H9 (cell line): ENCODE measurements around the gene LPP. TPM values are rescaled to one million over a fixed set of nuclear protein-coding genes. Genes with fewer than 3 reads are reported as not detected.

Source experiments
- DNase-seq: peaks from one replicate; pipeline ENCODE4 v3.0.0-alpha.2; 2017
- H2AFZ ChIP-seq: one replicate; pipeline ENCODE4 v1.6.1; 2013; ENCODE audit warnings: mild to moderate bottlenecking, low read length, control low read depth, moderate library complexity
- H2AK5ac ChIP-seq: 2 replicates; pipeline ENCODE4 v1.6.1; 2013; ENCODE audit warnings: low read length, control low read depth, mixed read lengths; ENCODE audit not compliant: insufficient read length
- H2BK120ac ChIP-seq: one replicate; pipeline ENCODE4 v1.6.1; 2013; ENCODE audit warnings: low read depth, mild to moderate bottlenecking, low read length, control low read depth, inconsistent platforms; ENCODE audit not compliant: poor library complexity, severe bottlenecking
- H2BK12ac ChIP-seq: 2 replicates; pipeline ENCODE4 v1.6.1; 2013; ENCODE audit warnings: low read length, control low read depth, mixed read lengths, low read depth; ENCODE audit not compliant: insufficient read length
- H2BK15ac ChIP-seq: 2 replicates; pipeline ENCODE4 v1.6.1; 2013; ENCODE audit warnings: low read depth, low read length, control low read depth
- H2BK20ac ChIP-seq: one replicate; pipeline ENCODE4 v1.6.1; 2013; ENCODE audit warnings: low read depth, mild to moderate bottlenecking, low read length, control low read depth, inconsistent platforms; ENCODE audit not compliant: poor library complexity, severe bottlenecking
- H2BK5ac ChIP-seq: 2 replicates; pipeline ENCODE4 v1.6.1; 2013; ENCODE audit warnings: low read length, control low read depth, mixed read lengths; ENCODE audit not compliant: insufficient read length
- H3K14ac ChIP-seq: 2 replicates; pipeline ENCODE4 v1.6.1; 2013; ENCODE audit warnings: low read length, control low read depth; ENCODE audit not compliant: insufficient read depth
- H3K18ac ChIP-seq: 2 replicates; pipeline ENCODE4 v1.6.1; 2013; ENCODE audit warnings: low read depth, mild to moderate bottlenecking, mixed read lengths, low read length, control low read depth; ENCODE audit not compliant: insufficient read length
- H3K23ac ChIP-seq: 2 replicates; pipeline ENCODE4 v1.6.1; 2013; ENCODE audit warnings: low read length, control low read depth, mixed read lengths, low read depth; ENCODE audit not compliant: insufficient read length
- H3K23me2 ChIP-seq: 2 replicates; pipeline ENCODE4 v1.6.1; 2013; ENCODE audit warnings: low read depth, mild to moderate bottlenecking, mixed read lengths, low read length, control low read depth; ENCODE audit not compliant: insufficient read length, poor library complexity, severe bottlenecking
- H3K27ac ChIP-seq: 2 replicates; pipeline ENCODE4 v1.5.1; 2013; ENCODE audit warnings: low read length, control low read depth, mixed read lengths, low read depth; ENCODE audit not compliant: insufficient read length
- H3K27me3 ChIP-seq: 2 replicates; pipeline ENCODE4 v1.6.1; 2013; ENCODE audit warnings: low read length, control low read depth, inconsistent platforms; ENCODE audit not compliant: insufficient read depth
- H3K4ac ChIP-seq: 2 replicates; pipeline ENCODE4 v1.6.1; 2013; ENCODE audit warnings: low read depth, mild to moderate bottlenecking, control low read depth, inconsistent platforms, low read length, moderate library complexity
- H3K4me1 ChIP-seq: 2 replicates; pipeline ENCODE4 v1.6.1; 2013; ENCODE audit warnings: low read length, control low read depth, inconsistent platforms; ENCODE audit not compliant: insufficient read depth
- H3K4me2 ChIP-seq: 2 replicates; pipeline ENCODE4 v1.6.1; 2013; ENCODE audit warnings: low read length, control low read depth, mixed read lengths; ENCODE audit not compliant: insufficient read length, insufficient read depth
- H3K56ac ChIP-seq: 2 replicates; pipeline ENCODE4 v1.6.1; 2013; ENCODE audit warnings: low read depth, mild to moderate bottlenecking, mixed read lengths, low read length, control low read depth; ENCODE audit not compliant: insufficient read length
- H3K79me1 ChIP-seq: 2 replicates; pipeline ENCODE4 v1.6.1; 2013; ENCODE audit warnings: low read depth, mild to moderate bottlenecking, moderate library complexity, low read length, control low read depth, inconsistent platforms; ENCODE audit not compliant: insufficient read depth, poor library complexity, severe bottlenecking
- H3K79me2 ChIP-seq: 2 replicates; pipeline ENCODE4 v1.6.1; 2013; ENCODE audit warnings: low read length, control low read depth, inconsistent platforms; ENCODE audit not compliant: insufficient read depth
- H3K9ac ChIP-seq: 2 replicates; pipeline ENCODE4 v1.6.1; 2013; ENCODE audit warnings: low read length, control low read depth, mixed read lengths; ENCODE audit not compliant: insufficient read length; ENCODE audit errors: extremely low read depth
- H3K9me3 ChIP-seq: one replicate; pipeline ENCODE4 v1.6.1; 2013; ENCODE audit warnings: low read depth, low read length, inconsistent platforms; ENCODE audit not compliant: control insufficient read depth
- H3T11ph ChIP-seq: one replicate; pipeline ENCODE4 v1.6.1; 2013; ENCODE audit warnings: mild to moderate bottlenecking, low read length, control low read depth, inconsistent platforms
- H4K20me1 ChIP-seq: one replicate; pipeline ENCODE4 v1.6.1; 2013; ENCODE audit not compliant: control insufficient read depth, insufficient read length, insufficient read depth
- H4K5ac ChIP-seq: 2 replicates; pipeline ENCODE4 v1.6.1; 2013; ENCODE audit warnings: low read depth, mild to moderate bottlenecking, mixed read lengths, low read length, control low read depth; ENCODE audit not compliant: insufficient read length
- H4K8ac ChIP-seq: replicated peaks from 2 replicates; pipeline ENCODE4 v1.6.1; 2013; ENCODE audit warnings: low read length, control low read depth, mixed read lengths, low read depth; ENCODE audit not compliant: insufficient read length
- H4K91ac ChIP-seq: 2 replicates; pipeline ENCODE4 v1.6.1; 2013; ENCODE audit warnings: low read depth, mild to moderate bottlenecking, moderate library complexity, mixed read lengths, low read length, control low read depth; ENCODE audit not compliant: insufficient read length
- H3K27ac Mint-ChIP-seq, 3 experiments: 2 replicates in 2 of 3; 3 replicates in 1 of 3; pipeline ENCODE4 v1.8.0; 2020 to 2021; ENCODE audit warnings: mixed read lengths in 3 of 3, mild to moderate bottlenecking in 1 of 3, moderate library complexity in 1 of 3
- H3K27me3 Mint-ChIP-seq: 2 replicates; pipeline ENCODE4 v1.8.0; 2021; ENCODE audit warnings: low read depth, mild to moderate bottlenecking, moderate library complexity, mixed read lengths
- H3K36me3 Mint-ChIP-seq, 3 experiments: 2 replicates in 2 of 3; 3 replicates in 1 of 3; pipeline ENCODE4 v1.8.0; 2020 to 2021; ENCODE audit warnings: low read depth in 3 of 3, mixed read lengths in 3 of 3; ENCODE audit not compliant: insufficient read depth in 1 of 3
- H3K4me1 Mint-ChIP-seq, 2 experiments: 2 replicates each; pipeline ENCODE4 v1.8.0; 2020; ENCODE audit warnings: mixed read lengths in 2 of 2
- H3K4me3 Mint-ChIP-seq, 2 experiments: 2 replicates in 1 of 2; 3 replicates in 1 of 2; pipeline ENCODE4 v1.8.0; 2020 to 2021; ENCODE audit warnings: mild to moderate bottlenecking in 2 of 2, mixed read lengths in 2 of 2, moderate library complexity in 1 of 2
- H3K9me3 Mint-ChIP-seq, 2 experiments: 2 replicates in 1 of 2; 3 replicates in 1 of 2; pipeline ENCODE4 v1.8.0; 2020; ENCODE audit warnings: mild to moderate bottlenecking in 2 of 2, mixed read lengths in 2 of 2, moderate library complexity in 1 of 2
- CTCF ChIP-seq: fragments of 200-600 bp; sonication (generic); conservative IDR thresholded peaks from 3 replicates; pipeline ENCODE4 v1.8.0; 2021; ENCODE audit warnings: antibody characterized with exemption, mild to moderate bottlenecking
- WGBS: extraction: QIAGEN DNeasy Blood & Tissue Kit; methylation state at CpG from one replicate; pipeline ENCODE4 v1.1.7; 2013; ENCODE audit warnings: missing lambda C conversion rate, low lambda C conversion rate, mixed read lengths; ENCODE audit not compliant: insufficient read length; ENCODE audit errors: extremely low coverage; 5-methylcytosine and 5-hydroxymethylcytosine counted together
- total RNA-seq: library from RNA; stranded (reverse); gene quantifications from 2 replicates; pipeline ENCODE4 v1.2.1, GENCODE V29; 2021

Gene LPP
- total RNA-seq, 1 experiment from 2014 or later = 64.6 TPM

GRCh38 chr3:188913084-188913483 is 759.1 kb downstream of the LPP start:
- Histone ChIP-seq H3K23ac (no peak overlapping the region), H2AFZ (no peak overlapping the region), H3K18ac (no peak overlapping the region), H3K56ac (no peak overlapping the region), H2AK5ac (no peak overlapping the region), H4K20me1 (no peaks in the 10 kb centered on the region), H3K4ac (no peak overlapping the region), H3T11ph (no peak overlapping the region), H3K14ac (no peak overlapping the region), H2BK5ac (no peak overlapping the region), H3K27ac (no peak overlapping the region), H3K4me2 (no peak overlapping the region), H3K9me3 (no peaks in the 10 kb centered on the region), H3K9ac (no peak overlapping the region), H2BK120ac (no peak overlapping the region), H3K4me1 (no peaks in the 10 kb centered on the region), H2BK12ac (no peak overlapping the region), H3K79me1 (no peaks in the 10 kb centered on the region), H4K8ac (no peak overlapping the region), H3K79me2 (no peaks in the 10 kb centered on the region), H4K91ac (no peak overlapping the region), H2BK15ac (no peak overlapping the region), H3K27me3 (no peaks in the 10 kb centered on the region), H2BK20ac (no peak overlapping the region), H4K5ac (no peak overlapping the region), H3K23me2 (no peaks in the 10 kb centered on the region)
- Mint-ChIP-seq H3K36me3 (no peaks in the 10 kb centered on the region), H3K9me3 (no peaks in the 10 kb centered on the region; a peak in 1 of 5 replicates), H3K27me3 (no peaks in the 10 kb centered on the region), H3K27ac (no peak overlapping the region), H3K4me3 (no peak overlapping the region), H3K4me1 (peaks cover 5% of the 10 kb centered on the region in 2 experiments)
- DNase-seq = no peak
- no CpG with 5 or more reads among the region's 2 CpGs for WGBS
- TF ChIP-seq CTCF = no peak
